GM15510 (cell line): ENCODE data around the gene STAU1.

Experiments
- POLR2A ChIP-seq: IDR thresholded peaks from 3 replicates; pipeline ENCODE4 v1.6.1; 2011; ENCODE audit warnings: borderline replicate concordance; ENCODE audit not compliant: insufficient read length; ENCODE audit errors: extremely low read depth

Gene STAU1

GRCh38 chr20:49172413-49172812, 15.7 kb downstream of the STAU1 start:
- no peak for TF ChIP-seq POLR2A

DNA sequence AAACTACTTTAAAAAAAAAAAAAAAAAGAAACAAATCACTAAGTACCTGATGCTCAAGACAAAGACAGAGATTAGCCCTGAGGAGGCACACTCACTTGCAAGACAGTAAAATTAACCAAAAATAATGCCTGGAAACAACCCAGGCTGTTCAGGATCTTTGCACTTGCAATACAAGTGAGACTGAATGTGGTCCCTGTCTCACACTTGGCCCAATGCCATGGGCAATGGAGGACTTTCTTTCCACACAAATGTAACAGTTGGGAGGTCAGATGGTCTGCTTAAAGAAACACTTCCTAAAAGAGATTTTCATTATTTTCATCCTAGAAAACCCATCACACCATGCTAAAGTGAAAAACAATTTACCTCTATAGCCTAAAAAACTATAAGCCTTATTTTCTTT, 16.2 kb downstream of the STAU1 start:
- TF ChIP-seq POLR2A = no peak

GRCh38 chr20:49170714-49171113, 17.4 kb downstream of the STAU1 start:
- TF ChIP-seq POLR2A = no peak

GRCh38 chr20:49169547-49169946, 18.6 kb downstream of the STAU1 start:
- TF ChIP-seq POLR2A = no peak

- no peak for TF ChIP-seq POLR2A
Observed at GRCh38 chr20:49167811-49168507, 20.2 kb downstream of the STAU1 start.

- TF ChIP-seq POLR2A = no peak
Observed at GRCh38 chr20:49166534-49167449, 21.3 kb downstream of the STAU1 start.

- no peak for TF ChIP-seq POLR2A
Observed at GRCh38 chr20:49165611-49166010, 22.5 kb downstream of the STAU1 start.

- no peak for TF ChIP-seq POLR2A
Observed at GRCh38 chr20:49163696-49164095, 24.4 kb downstream of the STAU1 start.

- TF ChIP-seq POLR2A = no peak
Observed at GRCh38 chr20:49161428-49162152, 26.5 kb downstream of the STAU1 start.

- no peak for TF ChIP-seq POLR2A
Observed at GRCh38 chr20:49160057-49160929, 27.8 kb downstream of the STAU1 start.

DNA sequence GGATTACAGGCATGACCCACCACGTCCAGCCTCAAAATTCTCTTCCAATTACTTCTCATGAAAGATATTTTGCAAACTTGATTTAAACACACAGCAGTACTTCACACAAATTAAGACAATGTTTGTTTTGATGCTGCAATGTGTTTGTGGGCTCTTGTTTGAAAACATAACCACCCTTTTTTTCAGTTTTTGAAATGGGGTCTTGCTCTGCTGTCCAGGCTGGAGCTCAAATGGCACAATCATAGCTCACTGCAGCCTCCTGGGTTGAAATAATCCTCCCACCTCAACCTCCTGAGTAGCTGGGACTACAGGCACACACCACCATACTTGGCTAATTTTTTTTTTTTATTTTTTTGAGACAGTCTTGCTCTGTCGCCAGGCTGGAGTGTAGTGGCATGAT, 31.0 kb downstream of the STAU1 start:
- no peak for TF ChIP-seq POLR2A

DNA sequence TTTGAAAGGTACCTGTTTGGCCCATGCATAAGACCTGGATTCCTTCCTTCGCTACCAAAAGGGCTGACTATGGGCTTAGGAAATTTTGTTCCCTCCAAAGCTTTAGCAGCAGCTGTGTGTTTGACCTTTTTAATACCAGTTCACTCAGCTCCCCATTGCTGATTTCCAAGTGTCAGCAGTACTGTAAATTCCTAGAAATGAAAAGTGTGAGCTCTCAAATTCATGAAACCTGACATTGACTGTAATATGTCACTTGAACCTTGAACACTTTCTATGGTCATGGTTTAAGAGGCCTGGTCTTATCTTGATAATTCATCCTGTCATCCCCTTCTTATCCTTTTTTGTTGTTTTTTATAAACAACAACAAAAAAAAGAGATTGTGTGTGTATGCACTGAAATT, 31.7 kb downstream of the STAU1 start:
- no peak for TF ChIP-seq POLR2A

DNA sequence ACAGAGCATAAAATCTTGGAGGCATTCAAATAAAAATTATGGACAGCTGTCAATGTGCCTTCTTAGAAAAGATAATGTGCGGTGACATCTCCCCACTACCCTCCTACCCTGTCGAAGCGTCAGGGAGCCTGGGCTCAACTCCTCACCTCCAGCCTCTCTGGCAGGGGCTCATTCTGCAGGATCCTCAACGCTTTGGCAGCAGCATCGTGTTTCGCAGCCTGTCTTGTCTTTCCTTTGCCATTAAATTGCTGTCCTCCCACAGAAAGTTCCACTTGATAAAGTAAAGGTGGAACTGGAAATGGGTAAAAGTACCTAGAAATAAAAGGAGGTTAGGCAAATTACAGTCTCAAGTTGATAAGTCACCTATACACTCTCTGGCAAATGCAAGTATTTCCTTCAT, 36.7 kb downstream of the STAU1 start:
- TF ChIP-seq POLR2A = no peak
